NCI-H524 treated with DMSO at 0.1 percent for 48 hours (cell line): ENCODE data around the gene RAB35.

Source experiments
- DNase-seq: peaks from one replicate; lab custom pipeline; 2025; lab: John Stamatoyannopoulos, UW

Gene RAB35

DNA sequence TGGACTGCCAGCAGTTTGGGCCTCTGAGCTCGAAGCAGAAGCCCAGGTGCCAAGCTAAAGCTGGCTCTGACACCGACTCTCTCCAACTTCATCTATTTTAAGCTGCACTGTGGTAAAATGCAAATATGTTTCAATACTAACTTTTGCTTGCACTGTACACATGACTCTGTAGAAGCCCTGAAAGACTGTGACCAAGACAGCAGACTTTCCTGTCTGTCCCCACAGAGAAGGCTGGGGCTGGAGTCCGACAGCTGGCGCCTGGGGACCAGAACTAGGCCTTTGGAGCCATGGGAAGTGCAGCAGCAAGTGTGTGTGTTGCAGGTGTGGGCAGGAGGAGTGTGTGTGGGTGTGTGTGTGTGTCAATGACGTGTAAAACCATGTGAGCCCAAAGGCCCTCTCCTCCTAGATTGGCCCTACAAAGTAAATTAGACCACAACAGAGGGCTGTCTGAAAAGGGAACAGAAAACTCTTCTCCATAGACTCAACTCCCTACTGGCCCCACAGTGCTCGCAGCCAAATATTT lies 16.4 kb upstream of the RAB35 start:
- no peak for DNase-seq

DNA sequence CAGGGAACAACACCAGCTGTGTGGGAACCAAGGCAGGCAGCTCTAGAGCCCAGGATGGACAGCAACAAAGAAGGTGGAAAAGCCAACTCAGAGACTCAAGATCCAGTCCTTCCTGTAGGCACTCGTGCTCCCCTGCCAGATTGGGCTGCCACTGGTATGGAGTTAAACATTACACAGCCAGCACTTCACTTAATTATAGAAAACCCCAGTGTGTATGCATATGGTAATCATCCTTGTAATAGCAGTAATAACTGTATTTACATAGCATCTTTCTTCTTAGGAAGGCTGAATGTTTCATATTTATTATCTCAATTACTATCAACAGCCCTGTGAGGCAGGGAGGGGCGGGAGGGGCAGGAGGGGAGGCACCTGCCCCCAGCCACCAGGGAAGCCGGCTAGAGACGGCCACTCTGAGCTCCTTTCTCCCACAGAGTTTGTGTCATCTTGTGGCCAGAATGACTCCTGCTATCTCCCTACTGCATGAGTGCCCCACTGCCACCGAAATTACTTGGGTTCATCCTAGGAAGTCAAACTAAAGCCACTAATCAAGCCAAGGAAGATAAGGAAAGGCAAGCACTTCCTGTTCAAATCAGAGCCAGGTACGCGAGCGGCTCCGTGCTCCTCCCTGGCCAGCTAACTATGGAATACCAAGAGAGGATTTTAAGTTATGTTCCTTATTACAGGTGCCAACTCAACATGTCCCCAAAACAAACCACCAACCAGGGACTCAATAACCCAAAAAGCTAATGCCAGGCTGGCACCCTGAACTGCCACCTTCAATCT lies 15.7 kb upstream of the RAB35 start:
- DNase-seq: no peak

DNA sequence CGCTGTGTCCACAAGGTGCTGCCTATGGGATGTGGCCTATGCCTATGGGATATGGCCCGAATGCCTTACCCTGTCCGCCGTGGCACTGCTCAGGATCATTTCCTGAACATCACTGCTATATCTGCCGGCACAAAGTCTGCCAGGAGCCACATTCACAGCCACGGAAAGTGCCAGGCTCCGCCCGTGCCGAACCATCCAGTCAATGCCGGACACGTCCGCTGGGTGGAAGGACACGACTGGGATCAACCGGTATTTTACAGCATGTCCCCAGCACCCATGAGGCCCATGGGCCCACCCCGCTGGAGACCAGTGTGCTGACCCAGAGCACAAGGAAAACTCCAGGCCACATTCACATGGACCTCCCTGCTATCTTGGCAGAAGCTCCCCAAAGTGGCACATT lies 14.6 kb upstream of the RAB35 start:
- DNase-seq: no peak

DNA sequence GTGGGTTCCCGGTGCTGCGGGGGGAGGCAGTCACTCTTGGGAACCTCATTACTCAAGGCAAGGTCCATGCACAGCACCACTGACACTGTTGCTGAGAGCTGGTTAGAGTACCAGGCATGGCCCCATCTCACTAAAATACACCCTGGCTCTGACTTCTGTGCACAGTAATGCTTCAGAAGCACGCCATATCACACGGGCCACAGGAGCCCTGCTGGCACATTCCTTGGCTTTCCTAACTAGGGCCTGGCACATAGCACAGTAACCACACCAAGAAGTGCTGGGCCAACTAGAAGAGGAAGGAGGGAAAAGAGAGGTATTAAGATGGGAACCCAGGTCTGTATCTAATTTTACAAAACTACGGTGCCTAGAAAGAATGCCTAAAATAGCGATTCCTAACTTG lies 13.5 kb upstream of the RAB35 start:
- no peak for DNase-seq

DNA sequence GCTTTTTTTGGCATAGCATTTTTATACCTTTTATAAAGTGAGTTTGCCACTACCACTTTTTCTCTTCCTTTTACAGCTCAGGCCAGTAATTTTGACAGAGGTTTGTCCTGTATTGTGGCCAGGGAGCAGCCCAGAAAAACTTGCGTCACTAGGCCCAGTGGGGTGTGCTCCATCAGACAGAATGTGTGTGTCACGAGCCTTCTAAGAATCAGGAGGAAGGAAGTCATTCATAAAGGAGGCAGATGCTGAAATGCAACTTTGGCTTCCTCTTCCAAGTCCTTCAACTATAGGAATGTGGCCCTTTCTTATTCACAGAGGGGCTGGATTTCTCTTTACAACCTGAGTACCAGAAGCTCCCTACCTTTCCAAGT lies 10.1 kb upstream of the RAB35 start:
- DNase-seq: no peak

DNA sequence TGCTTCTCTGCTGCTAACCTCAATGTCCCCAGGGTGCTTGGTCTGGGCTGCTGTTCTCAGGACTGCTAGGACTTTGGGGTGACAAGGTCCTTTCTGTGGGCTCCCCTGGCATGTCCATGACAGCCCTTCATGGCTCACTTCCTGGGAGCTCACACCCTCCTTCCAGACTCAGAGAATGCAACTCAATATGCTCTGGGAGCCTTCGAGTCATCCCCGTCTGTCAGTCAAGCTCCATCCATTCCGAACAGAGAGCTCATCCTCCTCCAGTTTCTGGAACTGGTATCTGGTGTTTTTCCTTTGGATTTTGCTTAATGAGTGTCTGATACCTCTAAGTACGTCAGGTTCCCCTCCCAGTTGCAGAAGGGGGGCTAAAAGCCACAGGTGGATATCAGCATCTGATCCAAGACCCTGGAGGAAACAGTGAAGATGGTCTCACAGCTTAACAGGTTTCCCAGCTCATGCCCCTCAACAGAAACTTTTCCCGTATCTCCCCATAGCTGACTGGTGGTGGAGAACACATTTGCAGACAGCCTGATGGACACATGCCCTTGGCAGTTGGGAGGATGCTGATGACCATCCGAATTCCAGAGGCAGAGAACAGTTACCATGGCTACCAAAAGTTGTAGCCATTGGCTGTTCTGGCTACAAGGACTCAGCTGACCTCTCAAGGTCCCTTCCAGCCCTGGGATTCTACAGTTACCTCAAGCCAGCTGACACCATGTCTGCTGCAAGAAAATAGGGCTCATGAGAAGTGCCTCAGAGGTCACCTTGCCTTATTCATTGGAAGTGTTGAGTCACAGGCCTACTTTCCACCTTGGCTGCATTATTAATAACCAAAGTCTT lies 9.5 kb upstream of the RAB35 start:
- DNase-seq: no peak

DNA sequence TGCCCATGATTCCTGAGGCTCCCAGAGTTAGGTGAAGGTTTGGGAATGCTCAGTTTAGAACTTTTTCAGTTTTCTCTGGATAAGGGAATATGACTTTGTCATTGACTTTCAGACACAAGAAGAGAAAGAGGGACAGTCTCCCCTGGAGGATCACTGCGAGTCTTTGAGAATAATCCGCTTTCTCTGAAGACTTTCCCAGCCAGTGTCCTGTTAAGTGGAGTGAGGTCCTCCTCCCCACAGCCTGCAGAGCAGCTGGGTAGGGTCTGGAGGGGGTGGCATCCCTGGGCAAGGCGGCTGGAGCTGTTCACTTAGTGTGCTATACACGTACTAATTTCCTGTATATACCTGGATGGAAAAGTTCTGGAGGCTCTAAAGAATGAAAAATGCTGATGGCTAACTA lies 8.5 kb upstream of the RAB35 start:
- DNase-seq: no peak

DNA sequence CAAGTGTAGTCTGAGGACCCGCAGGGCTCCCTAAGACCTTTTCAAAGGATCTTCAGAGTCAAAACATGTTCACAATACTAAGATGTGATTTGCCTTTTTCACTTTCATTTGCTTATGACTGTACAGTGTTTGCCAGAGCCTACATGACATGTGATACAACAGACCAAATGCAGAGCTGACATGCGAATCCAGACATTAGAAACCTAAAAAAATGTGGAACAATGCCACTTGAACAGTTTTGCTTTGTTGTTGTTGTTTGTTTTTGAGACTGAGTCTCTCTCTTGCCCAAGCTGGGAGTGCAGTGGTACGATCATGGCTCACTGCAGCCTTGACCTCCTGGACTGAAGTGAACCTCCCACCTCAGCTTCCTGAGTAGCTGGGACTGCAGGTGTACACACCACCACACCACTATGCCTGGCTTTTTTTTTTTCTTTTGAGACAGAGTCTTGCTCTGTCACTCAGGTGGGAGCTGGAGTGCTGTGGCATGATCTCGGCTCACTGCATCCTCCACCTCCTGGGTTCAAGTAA lies 5.3 kb upstream of the RAB35 start:
- DNase-seq: no peak

DNA sequence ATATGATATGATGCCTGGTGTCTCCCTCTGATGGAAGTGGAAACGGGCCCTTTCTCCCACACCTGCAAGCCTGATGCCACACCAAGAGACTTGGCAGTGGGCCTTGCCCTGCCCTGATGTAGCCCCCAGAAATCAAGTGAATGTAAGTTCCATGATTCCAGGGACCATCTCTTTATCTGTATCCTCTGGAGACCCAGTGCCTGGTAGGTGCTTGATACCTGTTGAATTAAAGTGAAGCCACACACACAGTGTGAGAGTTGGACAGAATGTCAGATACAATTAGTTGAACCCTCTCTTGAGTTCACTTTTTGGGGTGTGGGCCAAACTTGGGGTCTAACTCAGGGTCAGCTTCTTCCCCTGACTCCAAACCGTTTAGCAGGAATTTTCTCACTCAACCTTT lies 4.8 kb upstream of the RAB35 start:
- DNase-seq: no peak

DNA sequence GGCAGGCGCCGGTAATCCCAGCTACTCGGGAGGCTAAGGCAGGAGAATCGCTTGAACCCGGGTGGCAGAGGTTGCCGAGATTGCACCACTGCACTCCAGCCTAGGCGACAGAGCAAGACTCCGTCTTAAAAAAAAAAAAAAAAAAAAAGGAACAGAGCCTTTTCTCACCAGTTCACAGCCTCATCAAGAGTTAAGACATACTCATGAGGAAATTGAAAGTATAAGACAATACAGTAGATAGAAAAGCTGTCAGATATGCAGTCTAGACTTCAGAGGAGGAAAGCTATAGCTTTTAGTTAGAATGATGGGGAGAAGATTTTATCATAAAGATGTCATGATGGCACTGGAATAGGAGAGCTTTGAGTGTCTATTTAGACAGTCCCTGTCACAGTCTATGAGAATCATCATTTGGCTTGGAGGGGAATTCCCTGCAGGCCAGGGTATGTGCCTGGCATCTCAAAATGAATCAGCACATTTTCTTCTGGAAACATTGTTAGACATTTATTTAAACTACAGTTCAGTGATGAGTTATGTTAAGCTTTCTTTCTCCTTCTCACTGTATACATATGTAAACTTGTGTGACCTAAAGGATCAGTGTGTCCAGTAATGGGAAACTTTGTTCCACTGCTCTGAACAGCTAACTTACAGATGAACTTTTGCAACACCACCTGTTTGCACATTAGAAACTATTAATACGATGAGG lies 2.9 kb upstream of the RAB35 start:
- DNase-seq: no peak

DNA sequence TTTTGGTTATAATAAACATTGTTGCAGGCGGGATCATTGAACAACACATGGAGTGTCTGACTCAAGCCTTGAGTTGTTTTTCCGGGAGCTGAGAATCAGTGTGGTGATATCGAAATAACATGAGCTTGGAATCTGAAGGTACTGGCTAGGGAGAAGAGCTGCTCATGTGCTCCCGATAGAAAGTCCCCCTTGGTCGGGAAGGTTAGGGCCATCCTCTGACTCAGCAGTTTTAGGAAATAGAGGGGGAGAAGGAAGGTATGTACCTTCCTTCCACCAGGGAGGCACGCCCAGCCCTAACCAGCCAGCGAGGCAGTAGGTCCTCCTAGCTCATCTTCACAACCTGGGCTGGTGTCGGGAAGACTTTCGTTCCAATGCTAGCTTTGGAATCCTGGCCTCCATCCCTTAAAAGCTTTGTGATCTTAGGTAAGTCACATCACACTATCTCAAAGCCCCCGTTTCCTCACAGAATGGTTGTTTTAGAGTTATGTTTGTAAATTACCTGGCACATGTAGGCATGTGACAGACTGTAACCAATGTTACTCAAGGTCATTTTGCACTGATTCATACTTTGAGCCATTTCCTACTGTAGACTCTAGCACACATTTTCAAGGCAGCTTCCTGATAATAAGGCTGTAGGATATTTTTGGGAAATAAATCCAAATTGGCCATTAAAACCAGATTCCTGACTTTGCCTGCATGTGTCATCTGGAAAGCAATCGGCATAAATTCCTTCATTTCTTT lies 1.9 kb upstream of the RAB35 start:
- DNase-seq: no peak

DNA sequence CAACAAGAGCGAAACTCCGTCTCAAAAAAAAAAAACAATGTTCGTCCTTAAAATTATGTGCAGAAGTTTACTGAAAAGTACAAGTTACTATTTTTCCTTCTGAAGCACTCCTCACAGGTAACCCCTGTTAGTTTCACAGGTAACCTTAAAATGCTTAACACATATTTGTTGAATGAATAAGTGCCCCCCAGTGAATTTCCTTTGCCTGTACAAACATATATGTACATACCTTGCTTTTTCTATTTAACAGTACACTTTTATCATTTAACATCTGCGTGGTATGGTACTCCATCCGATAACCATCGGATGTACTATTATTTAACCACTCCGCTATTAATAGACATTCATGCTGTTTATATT lies 1.4 kb upstream of the RAB35 start:
- DNase-seq: no peak

DNA sequence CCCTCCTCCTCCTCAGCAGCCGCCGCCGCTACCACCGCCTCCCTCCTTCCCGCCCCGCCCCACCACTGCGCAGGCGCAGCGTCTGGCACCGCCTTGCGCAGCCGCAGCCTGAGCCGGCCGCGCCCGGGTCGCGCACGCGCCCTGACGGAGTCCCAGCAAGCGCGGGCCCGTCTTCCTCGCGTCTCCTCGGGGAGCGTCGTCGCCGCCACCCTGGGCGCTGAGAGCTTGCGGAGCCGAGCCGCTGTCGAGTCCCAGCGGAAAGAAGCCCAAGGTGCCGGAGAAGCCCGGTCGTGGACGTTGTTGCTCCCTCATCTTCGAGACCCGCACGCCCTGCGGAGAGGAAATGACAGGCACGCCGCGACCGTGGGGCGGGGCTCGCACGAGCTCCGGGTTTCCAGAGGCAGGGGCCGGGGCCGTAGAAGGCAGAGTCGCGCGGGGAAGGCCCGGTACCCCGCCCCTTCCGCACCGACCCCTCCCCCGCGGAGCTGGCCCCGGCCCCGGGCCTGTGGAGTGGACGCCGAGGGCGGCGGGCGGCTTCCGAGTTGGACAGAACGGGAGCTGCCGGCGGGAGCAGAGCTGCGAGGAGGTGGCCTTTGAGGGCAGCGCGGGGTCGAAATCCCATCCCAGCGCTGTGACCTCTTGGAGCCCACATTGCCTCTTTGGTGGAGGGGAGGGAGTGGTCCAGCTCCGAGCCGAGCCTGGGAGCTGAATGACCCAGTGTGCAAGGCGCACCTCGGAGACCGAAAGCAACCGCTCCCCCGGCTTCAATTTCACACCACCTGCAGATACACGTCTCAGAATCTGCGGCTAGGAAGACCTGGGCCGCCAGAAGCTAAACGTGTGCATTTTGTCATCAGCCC lies 469 bp upstream of the RAB35 start:
- peak; percentile 42 for DNase-seq

DNA sequence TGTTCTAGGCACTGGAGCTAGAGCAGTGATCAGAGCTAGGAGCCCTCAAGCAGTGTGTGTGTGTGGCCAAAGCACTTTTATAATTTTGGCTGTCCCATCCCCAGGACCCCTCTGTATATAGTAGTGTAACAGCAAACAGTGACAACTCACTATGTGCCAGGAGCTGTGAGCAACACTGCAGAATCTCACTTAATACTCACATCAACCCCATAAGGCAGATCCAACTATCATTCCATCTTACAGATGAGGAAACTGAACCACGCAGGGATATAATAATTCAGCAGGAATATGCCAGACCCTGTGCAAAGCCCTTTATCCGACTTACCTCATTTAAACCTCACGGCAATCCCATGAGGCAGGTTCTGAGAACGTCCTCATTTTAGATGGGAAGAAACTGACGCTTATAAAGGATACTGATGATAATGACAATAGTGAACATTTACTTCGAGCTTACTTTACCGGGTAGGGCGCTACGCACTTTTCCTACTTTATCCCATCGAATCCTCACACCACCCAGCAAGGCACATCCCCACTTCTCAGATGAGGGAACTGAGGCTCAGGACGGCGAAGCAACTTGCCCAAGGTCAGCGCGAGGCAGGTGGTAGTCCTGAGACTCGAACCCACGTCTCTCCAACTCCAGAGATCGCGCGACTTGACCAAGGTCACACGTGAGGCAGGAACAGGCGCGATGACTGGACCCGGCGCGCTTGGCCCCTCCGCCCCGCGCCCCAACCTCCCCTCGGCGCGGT lies 687 bp downstream of the RAB35 start:
- DNase-seq: no peak

DNA sequence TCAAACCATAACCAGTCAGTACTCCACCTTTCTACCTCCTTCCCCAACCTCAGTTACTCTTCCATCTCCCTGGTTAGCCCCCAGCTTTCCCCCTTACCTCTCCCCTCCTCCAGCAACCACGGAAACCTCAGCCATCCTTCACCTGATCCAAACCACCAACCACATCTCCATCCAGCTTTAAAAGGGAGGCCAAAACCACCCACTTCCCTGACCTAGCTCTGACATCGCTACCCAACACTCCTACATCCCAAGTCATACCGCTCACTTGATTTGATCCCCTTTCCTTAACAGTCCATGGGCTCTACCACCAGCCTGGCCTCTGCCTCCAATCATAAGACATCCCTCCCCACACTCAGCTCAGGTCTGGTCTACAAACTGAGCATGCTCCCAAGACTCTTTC lies 1.5 kb downstream of the RAB35 start:
- DNase-seq: no peak

DNA sequence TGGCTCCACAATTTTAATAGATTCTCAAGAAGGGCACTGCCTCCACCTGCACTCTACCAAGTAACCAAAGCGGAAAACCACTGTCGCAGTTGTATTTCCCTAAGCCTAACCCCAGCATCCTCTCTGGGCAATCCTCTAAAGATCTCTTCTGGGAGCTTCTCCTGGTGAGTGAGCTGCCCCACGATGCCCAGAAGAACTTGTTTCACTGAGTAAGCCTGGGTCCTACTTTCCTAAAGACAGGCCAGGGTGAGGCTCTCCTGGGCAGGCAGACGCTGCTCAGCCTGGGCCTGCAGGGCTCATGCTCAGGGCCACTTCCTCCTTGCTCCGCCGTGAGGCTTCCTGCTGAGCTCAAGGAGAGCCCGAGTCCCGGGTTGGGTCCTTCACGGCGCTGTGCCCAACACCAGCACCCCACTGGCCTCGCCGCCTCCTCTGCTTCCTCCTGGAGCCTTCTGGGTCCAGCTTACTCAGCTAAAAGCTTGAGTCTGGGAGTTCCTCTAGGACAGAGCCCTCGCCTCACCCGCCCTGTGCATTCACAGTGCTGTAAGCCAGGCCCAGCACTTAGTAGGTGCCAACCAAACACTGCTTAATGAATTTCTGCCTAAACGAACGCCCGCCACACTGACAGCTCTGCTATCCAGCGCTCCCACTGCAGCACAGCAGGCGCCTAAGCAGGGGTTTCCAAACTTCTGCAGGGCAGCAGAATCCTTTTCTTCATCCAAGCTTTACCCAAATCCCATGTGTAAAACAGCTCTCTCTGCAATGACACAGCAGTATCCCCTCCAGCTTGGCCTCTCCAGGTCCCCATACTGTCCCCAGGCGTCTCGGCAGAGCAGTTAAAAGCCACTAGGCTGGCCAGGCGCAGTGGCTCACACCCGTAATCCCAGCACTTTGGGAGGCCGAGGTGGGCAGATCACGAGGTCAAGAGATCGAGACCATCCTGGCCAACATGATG lies 5.7 kb downstream of the RAB35 start:
- no peak for DNase-seq

DNA sequence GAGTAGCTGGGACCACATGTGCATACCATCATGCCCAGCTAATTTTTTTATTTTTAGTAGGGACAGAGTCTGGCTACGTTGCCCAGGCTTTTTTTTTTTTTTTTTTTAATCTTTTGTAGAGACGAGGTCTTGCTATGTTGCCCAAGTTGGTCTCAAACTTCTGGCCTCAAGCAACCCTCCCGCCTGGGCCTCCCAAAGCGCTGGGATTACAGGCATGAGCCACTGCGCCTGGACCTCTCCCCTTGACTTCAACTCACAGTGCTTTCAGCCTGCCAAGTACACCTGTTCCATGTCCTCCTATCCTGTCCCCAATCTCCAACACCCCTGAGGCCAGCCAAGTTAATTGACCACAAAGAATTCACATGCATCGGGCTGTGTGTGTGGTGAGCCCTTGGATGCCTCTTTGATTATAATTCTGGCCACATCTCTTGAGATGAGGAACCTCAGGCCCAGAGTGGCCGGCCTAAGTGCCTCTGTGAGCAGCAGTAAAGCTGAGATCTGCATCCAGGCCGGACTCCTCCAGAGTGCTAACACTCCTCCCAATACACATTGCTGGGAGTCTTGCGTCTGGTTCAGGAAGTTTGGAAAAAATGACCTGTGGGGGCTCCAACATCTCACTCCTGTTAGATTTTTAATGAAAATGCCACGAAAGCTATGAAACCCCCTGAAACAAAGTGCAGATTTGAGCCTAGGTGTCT lies 6.8 kb downstream of the RAB35 start:
- no peak for DNase-seq

DNA sequence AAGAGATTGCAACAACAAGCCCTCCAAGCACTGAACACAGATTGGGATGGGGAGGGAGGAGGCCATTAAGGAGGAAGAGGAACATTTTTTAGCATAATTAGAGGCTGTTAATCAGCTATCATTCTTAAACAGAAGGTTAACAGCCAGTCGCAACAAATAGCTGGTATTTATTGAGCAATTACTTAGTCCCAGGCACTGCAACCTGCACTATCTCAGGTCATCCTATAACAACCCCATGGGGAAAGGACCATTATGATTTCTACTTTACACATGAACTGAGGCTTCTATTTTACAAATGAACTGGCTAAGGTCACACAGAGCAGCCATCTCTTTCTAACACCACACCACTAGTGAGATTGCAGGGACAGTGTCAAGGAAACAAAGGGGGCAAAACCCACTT lies 10.4 kb downstream of the RAB35 start:
- no peak for DNase-seq
